NCI-H2081 treated with DMSO at 0.1 percent for 48 hours (cell line): ENCODE measurements around the gene ZBED1.
"Not testable (repeated sequence)": the region's sequence is repeated elsewhere in the genome, so short reads cannot be mapped to it uniquely, and the experiment has no call there.

ENCODE experiments used
- DNase-seq: peaks from one replicate; lab custom pipeline; 2025; lab: John Stamatoyannopoulos, UW

ZBED1 gene

DNA sequence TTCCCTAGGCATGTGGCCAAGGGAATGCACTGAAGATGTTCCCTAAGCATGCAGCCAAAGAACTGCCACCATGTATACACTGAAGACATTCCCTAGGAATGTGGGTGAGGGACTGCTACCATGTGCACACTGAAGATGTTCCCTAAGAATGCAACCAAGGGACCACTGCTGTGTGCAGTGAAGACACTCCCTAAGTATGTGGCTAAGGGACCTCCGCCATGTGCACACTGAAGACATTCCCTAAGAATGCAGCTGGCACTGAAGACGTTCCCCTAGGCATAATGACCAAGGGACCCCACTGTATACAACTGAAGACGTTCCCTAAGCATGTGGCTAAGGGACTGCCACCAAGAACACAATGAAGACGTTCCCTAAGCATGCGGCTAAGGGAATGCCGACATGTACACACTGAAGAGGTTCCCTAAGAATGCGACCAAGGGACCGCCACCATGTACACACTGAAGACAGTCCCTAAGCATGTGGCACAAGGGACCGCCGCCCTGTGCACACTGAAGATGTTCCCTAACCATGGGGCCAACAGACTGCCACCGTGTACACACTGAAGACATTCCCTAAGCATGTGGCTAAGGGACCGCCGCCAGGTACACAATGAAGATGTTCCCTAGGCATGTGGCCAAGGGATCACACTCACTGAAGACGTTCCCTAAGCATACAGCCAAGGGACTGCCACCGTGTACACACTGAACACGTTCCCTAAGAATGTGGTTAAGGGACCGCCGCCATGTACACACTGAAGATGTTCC lies 25.6 kb downstream of the ZBED1 start:
- DNase-seq, result no peak

DNA sequence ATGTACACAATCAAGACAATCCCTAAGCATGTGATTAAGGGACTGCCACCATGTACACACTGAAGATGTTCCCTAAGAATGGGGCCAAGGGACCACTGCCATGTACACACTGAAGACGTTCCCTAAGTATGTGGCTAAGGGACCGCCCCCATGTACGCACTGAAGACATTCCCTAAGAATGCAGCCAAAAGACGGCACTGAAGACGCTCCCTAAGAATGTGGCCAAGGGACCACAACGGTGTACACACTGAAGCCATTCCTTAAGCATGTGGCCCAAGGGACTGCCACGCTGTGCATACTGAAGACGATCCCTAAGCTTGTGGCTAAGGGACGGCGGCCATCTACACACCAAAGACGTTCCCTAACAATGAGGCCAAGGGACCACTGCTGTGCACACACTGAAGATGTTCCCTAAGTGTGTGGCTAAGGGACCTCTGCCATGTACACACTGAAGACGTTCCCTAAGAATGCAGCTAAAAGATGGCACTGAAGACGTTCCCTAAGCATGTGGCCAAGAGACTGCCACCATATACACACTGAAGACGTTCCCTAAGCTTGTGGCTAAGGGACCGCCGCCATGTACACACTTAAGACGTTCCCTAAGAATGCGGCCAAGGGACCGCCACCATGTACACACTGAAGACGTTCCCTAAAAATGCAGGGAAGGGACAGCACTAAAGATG lies 26.4 kb downstream of the ZBED1 start:
- DNase-seq, result no peak

DNA sequence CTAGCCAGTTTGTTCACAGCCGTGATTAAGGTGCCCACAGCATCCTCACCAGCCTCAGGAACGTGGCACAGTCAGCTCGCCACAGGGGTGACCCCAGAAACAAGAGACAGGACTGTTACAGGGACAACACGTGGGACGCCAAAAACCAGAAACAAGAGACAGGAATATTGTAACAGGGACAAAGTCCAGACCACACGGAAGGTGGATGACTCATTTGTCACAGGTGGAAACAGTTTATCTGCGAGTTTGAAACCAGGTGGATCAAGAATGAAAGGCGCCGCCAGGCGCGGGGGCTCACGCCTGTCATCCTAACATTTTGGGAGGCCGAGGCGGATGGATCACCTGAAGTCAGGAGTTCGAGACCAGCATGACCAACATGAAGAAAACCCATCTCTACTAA lies 27.7 kb downstream of the ZBED1 start:
- DNase-seq, result not testable (repeated sequence)

DNA sequence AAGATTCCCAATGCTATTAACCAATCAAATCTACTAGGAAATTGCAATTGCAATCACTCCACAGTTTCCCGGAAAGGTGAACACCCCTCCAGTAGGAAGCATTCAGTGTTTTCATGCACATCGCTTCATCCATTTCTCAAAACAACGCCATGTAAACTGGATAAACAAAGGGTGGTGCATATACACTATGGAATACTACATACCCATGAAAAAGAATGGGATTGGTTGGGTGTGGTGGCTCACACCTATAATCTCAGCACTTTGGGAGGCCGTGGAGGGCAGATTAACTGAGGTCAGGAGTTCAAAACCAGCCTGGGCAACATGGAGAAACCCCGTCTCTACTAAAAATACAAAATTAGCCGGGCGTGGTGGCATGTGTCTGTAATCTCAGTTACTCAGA lies 29.1 kb downstream of the ZBED1 start:
- no peak for DNase-seq

DNA sequence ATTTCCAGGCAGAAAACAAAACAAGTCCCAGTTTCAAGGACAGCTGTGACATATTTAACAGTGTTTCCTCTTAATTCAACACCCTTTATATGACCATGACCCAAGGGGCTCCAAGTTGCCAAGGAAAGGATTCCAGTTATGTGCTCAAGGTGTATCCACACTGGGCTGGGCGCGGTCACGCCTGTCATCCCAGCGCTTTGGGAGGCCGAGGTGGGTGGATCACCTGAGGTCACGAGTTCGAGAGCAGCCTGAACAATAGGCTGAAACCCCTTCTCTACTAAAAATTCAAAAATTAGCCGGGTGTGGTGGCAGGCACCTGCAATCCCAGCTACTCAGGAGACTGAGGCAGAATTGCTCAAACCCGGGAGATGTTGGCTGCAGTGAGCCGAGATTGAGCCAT lies 29.6 kb downstream of the ZBED1 start:
- not testable (repeated sequence) for DNase-seq

DNA sequence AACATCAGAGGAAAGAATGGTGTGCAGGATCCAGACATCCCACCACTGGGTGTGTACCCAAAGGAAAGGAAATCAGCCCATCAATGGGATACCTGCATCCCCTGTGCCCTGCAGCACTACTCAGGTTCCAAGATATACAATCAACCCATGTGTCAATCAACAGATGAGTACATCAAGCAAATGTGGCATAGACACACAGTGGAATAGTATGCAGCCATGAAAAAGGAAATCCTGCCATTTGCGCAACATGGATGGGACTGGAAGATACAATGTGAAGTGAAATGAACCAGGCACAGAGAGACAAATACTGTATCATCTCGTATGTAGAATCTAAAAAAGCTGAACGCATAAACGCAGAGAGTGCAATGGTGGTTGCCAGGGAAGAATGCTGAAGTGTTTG lies 30.9 kb downstream of the ZBED1 start:
- not testable (repeated sequence) for DNase-seq

DNA sequence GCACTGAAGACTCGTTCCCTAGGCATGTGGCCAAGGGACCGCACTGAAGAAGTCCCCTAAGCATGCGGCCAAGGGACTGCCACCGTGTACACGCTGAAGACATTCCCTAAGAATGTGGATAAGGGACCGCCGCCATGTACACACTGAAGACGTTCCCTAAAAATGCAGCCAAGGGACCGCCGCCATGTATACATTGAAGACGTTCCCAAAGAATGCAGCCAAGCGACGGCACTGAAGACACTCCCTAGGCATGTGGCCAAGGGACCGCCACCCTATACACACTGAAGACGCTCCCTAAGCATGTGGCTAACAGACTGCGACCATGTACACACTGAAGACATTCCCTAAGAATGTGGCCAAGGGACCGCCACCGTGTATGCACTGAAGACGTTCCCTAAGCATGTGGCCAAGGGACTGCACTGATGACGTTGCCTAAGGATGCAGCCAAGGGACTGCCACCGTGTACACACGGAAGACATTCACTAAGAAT lies 31.5 kb downstream of the ZBED1 start:
- no peak for DNase-seq

DNA sequence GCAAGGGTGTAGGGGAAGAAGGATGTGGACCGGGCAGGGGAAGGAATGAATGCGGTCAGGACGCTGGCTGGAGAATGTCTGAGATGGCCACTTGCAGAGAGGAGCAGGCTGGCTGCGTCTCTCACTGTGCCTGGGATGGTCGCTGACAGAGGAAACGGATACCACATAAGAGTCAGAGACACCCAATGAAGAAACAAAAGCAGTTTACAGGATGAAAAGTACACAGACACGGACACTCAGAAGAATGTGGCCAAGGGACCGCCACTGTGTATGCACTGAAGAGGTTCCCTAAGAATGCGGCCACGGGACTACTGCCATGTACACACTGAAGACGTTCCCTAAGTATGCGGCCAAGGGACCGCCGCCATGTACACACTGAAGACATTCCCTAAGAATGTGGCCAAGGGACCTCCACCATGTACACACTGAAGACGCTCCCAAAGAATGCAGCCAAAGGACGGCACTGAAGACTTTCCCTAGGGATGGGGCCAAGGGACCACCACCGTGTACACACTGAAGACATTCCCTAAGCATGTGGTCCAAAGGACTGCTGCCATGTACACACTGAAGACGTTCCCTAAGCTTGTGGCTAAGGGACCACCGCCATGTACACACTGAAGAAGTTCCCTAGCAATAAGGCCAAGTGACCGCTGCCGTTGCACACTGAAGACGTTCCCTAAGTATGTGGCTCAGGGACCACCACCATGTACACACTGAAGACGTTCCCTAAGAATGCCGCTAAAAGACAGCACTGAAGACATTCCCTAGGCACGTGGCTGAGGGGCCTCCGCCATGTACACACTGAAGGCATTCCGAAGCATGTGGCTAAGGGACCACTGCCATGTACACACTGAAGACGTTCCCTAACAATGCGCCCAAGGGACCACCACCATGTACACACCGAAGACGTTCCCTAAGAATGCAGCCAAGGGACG lies 32.2 kb downstream of the ZBED1 start:
- DNase-seq, result no peak

DNA sequence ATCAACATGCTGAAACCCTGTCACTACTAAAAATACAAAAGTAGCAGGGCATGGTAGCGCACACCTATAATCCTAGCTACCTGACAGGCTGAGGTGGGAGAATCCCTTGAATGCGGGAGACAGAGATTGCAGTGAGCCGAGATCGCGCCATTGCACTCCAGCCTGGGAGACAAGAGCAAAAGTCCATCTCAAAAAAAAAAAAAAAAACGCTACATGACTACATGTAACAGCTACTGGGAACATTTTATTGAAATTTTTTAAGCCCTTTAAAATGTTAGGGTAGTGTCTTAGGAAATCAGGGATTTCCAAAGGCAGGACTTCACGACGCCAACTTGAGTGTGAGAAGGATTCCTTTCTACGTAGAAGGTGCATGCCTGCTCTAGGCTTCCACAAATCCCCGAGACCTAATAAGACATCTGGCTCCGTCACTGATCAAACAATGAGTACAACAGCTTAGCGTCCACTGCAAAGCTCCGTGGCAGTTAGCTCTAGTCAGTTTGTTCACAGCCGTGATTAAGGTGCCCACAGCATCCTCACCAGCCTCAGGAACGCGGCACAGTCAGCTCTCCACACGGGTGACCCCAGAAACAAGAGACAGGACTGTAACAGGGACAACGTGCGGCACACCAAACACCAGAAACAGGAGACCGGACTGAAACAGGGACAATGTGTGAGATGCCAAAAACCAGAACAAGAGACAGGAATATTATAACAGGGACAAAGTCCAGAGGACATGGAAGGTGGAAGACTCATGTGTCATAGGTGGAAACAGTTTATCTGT lies 33.7 kb downstream of the ZBED1 start:
- no peak for DNase-seq

DNA sequence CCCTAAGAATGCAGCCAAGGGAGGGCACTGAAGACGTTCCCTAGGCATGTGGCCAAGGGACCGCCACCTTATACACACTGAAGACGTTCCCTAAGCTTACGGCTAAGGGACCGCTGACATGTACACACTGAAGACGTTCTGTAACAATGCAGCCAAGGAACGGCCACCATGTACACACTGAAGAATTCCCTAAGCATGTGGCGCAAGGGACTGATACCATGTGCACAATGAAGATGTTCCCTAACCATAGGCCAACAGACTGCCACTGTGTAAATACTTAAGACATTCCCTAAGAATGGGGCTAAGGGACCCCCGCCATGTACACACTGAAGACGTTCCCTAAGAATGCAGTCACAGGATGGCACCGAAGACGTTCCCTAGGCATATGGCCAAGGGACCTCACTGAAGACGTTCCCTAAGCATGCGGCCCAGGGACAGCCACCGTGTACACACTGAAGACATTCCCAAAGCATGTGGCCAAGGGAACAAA lies 36.1 kb downstream of the ZBED1 start:
- DNase-seq, result no peak

DNA sequence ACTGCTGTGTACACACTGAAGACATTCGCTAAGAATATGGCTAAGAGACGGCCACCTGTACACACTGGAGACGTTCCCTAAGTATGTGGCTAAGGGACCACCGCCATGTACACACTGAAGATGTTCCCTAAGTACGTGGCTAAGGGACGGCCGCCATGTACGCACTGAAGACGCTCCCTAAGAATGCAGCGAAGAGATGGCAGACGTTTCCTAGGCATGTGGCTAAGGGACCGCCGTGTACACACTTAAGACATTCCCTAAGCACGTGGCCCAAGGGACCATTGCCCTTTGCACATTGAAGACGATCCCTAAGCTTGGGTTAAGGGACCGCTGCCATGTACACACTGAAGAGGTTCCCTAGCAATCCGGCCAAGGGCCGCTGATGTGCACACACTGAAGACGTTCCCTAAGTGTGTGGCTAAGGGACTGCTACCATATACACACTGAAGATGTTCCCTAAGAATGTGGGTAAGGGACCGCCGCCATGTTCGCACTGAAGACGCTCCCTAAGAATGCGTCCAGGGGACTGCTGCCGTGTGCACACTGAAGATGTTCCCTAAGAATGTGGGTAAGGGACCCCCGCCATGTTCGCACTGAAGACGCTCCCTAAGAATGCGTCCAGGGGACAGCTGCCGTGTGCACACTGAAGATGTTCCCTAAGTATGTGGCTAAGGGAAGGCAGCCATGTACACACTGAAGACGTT lies 36.7 kb downstream of the ZBED1 start:
- DNase-seq, result no peak

DNA sequence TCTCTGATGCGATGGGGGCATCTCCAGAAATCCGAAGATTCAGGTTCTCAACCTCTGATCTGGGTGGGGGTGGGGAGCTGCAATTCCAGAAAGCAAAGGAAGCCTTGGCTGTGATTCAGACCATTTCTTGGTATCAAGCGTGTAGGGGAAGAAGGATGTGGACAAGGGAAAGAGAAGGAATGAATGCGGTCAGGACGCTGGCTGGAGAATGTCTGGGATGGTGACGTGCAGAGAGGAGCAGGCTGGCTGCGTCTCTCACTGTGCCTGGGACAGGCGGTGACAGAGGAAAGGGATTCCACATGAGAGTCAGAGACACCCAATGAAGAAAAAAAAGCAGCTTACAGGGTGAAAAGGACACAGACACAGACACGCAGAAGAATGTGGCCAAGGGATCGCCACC lies 37.3 kb downstream of the ZBED1 start:
- DNase-seq, result not testable (repeated sequence)

DNA sequence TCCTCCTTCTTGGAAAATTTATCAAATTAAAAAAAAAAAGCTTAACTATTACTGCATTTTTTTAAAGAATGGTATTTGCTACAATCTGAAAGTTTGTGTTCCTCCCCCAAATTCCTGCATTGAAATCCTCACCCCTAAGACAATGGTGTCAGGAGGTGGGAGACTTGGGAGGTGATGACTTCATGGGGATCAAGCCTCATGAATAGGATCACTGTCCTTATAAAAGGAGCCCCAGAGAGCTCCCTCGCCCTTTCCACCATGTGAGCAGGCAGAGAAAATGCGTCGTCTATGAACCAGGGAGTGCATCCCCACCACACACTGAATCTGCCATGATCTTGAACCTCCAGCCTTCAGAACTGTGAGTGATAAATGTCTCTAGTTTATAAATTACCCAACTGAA lies 38.0 kb downstream of the ZBED1 start:
- DNase-seq, result no peak

DNA sequence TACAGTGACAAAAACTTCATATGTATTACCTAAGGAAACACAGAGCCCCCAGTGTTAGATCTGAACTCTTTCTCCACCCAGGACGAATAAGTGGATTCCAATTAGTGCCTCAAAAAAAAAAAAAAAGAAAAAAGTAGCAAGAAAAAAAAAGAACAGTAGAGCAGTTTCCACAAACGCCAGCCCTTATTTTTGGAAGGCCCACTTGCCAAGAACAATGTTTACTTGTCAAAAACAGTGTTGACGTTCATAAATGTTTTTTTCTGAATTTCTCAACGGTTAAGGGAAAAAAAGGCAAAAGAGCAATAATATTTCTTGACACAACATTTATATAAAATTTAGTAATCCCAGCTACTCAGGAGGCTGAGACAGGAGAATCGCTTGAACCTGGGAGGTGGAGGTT lies 38.7 kb downstream of the ZBED1 start:
- no peak for DNase-seq

DNA sequence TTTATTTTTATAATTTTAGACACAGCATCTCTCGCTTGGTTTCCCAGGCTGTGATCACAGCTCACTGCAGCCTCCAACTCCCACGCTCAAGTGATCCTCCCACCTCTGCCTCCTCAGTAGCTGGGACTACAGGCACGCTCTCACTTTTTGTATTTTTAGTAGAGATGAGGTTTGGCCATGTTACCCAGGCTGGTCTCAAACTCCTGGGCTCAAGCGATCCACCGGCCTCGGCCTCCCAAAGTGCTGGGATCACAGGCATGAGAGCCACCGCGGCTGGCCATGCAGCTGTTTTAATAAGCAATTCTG lies 39.1 kb downstream of the ZBED1 start:
- DNase-seq, result no peak

DNA sequence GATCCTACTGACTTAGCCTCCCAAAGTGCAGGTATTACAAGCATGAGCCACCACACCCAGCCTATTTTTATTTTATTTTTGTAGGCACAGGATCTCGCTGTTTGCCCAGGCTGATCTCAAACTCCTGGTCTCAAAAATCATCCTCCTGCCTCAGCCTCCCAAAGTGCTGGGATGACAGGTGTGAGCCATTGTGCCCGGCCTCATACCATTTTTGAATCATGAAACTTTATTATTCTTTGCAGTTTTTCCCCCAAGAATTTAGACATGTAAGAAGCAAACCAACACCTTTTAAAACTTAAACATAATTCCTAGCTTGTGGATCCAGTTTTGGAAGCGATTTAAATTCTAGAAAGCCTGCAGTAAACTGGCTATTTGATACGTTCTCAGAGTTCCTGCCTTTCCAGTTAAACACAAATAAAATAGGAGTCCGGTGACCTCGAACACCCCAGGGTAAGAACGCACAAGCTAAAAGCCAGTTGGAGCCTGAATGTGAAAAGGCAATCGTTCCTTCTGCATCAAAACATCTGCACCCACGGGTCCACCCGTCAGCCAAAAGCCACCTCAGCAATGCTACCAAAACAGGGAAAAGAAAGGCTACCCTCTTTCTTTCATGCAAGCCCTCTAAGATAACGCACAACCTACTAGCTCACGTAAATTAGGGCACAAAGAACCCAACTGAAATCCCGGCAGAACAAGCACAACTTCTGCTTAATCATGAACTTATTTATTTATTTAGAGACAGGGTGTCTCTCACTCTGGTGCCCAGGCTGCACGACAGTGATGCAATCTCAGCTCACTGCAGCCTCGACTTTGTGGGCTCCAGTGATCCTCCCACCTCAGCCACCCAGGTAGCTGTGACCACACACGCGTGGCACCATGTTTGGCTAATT lies 39.7 kb downstream of the ZBED1 start:
- not testable (repeated sequence) for DNase-seq

DNA sequence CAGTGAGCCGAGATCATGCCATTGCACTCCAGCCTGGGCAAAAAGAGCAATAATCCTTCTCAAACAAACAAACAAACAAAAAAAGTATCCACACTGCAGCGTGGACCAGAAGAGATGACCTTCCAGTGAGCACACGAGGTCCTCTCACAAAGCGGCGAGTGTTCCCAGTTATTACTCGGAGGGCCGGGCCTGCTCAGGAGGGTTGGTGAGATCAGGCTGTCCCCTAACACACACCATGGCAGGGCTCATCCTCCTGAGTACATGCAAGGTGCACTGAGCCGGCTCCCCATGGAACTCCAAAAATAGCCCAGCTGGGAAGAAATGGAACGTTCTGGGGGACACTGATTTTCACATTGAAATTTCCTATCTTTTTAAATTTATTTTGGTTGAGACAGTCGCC lies 40.7 kb downstream of the ZBED1 start:
- not testable (repeated sequence) for DNase-seq

DNA sequence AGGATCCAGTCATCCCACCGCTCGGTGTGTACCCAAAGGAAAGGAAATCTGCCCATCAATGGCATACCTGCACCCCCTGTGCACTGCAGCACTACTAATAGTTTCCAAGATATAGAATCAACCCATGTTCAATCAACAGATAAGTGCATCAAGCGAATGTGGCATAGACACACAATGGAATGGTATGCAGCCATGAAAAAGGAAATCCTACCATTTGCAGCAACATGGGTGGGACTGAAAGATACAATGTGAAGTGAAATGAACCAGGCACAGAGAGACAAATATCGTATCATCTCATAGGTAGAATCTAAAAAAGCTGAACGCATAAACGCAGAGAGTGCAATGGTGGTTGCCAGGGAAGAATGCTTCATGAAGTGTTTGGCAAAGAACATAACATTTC lies 42.5 kb downstream of the ZBED1 start:
- DNase-seq, result no peak

DNA sequence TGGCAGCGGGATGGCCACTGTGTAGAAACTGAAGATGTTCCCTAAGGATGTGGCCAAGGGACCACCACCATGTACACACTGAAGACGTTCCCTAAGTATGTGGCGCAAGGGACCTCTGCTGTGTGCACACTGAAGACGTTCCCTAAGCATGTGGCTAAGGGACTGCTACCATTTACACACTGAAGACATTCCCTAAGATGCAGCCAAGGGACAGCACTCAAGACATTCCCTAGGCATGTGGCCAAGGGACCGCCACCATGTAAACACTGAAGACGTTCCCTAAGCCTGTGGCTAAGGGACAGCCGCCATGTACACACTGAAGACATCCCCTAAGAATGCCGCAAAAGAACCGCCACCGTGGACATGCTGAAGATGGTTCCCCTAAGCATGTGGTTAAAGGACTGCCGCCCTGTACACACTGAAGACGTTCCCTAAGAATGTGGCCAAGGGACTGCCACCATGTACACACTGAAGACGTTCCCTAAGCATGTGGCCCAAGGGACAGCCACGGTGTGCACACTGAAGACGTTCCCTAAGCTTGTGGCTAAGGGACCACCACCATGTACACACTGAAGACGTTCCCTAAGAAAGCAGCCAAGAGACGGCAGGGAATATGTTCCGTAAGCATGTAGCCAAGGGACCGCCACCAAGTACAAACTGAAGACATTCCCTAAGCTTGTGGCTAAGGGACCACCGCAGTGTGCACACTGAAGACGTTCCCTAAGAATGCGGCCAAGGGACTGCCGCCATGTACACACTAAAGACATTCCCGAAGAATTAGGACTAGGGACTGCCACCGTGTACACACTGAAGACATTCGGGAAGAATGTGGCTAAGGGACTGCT lies 43.3 kb downstream of the ZBED1 start:
- DNase-seq, result no peak
